HG03457 (cell line): ENCODE measurements around the gene SENP5.

Experiments
- ATAC-seq: cut with Tn5 transposase; IDR thresholded peaks from one replicate; pipeline ENCODE4 v1.9.1; 2021; ENCODE audit warnings: moderate number of reproducible peaks; ENCODE audit not compliant: unreplicated experiment

The SENP5 gene

GRCh38 chr3:196966526-196967401, 99.0 kb downstream of the SENP5 start:
- ATAC-seq = no peak

- no peak for ATAC-seq
These were observed 99.9 kb downstream of the SENP5 start for GRCh38 chr3:196967412-196968232.

GRCh38 chr3:196968233-196969133, 100.8 kb downstream of the SENP5 start, which contains the start of gene PIGZ:
Gene PIGZ (minus strand): TSS chr3:196968833. CDS start chr3:196952031, 16,802 bp downstream.
- no peak for ATAC-seq

GRCh38 chr3:196969134-196969659, 101.5 kb downstream of the SENP5 start:
- ATAC-seq = no peak

- ATAC-seq = no peak
These were observed 102.2 kb downstream of the SENP5 start for GRCh38 chr3:196969660-196970546.

GRCh38 chr3:196970547-196971093, 102.9 kb downstream of the SENP5 start:
- ATAC-seq = no peak

- ATAC-seq = no peak
These were observed 103.5 kb downstream of the SENP5 start for GRCh38 chr3:196971094-196971698.

- ATAC-seq = no peak
These were observed 106.9 kb downstream of the SENP5 start for GRCh38 chr3:196974661-196975060.

GRCh38 chr3:196975349-196975748, 107.6 kb downstream of the SENP5 start:
- ATAC-seq = no peak

GRCh38 chr3:196976941-196977340, 109.2 kb downstream of the SENP5 start:
- ATAC-seq = no peak

GRCh38 chr3:196979545-196979944, 111.8 kb downstream of the SENP5 start:
- ATAC-seq = no peak

GRCh38 chr3:196981657-196982056, 113.9 kb downstream of the SENP5 start:
- ATAC-seq = no peak

- ATAC-seq = no peak
These were observed 115.5 kb downstream of the SENP5 start for GRCh38 chr3:196983186-196983585.
